HEK293 (cell line): ENCODE data around the gene MRPL39.

ENCODE experiments used
- HOXA7 ChIP-seq: sonication (generic); formaldehyde crosslinking; IDR thresholded peaks from 2 replicates; pipeline ENCODE4 v1.8.1; 2022; ENCODE audit warnings: missing genetic modification reagents, borderline replicate concordance
- KLF10 ChIP-seq: fragments of 450-650 bp; IDR thresholded peaks from 2 replicates; pipeline ENCODE4 v1.5.1; 2018; ENCODE audit warnings: missing biosample characterization, mild to moderate bottlenecking, missing genetic modification characterization
- OVOL3 ChIP-seq: fragments of 450-650 bp; formaldehyde crosslinking; IDR thresholded peaks from 2 replicates; pipeline ENCODE4 v1.5.1; 2016; ENCODE audit warnings: missing biosample characterization, missing genetic modification characterization
- SP2 ChIP-seq: fragments of 450-650 bp; formaldehyde crosslinking; IDR thresholded peaks from 2 replicates; pipeline ENCODE4 v1.5.1; 2016; ENCODE audit warnings: missing biosample characterization, missing genetic modification characterization
- SP7 ChIP-seq: fragments of 450-650 bp; formaldehyde crosslinking; IDR thresholded peaks from 2 replicates; pipeline ENCODE4 v1.5.1; 2016; ENCODE audit warnings: missing biosample characterization, missing genetic modification characterization
- ZBTB17 ChIP-seq: fragments of 450-650 bp; formaldehyde crosslinking; IDR thresholded peaks from 2 replicates; pipeline ENCODE4 v1.5.1; 2016; ENCODE audit warnings: missing biosample characterization, missing genetic modification characterization
- ZBTB8A ChIP-seq: fragments of 450-650 bp; formaldehyde crosslinking; IDR thresholded peaks from 2 replicates; pipeline ENCODE4 v1.5.1; 2016; ENCODE audit warnings: missing biosample characterization, missing genetic modification characterization
- ZFP69B ChIP-seq: fragments of 450-650 bp; formaldehyde crosslinking; IDR thresholded peaks from 2 replicates; pipeline ENCODE4 v1.5.1; 2016; ENCODE audit warnings: missing biosample characterization, missing genetic modification characterization
- ZNF10 ChIP-seq: fragments of 450-650 bp; formaldehyde crosslinking; IDR thresholded peaks from 2 replicates; pipeline ENCODE4 v1.5.1; 2017; ENCODE audit warnings: missing biosample characterization, missing genetic modification characterization
- ZNF140 ChIP-seq: fragments of 450-650 bp; formaldehyde crosslinking; IDR thresholded peaks from 2 replicates; pipeline ENCODE4 v1.5.1; 2016; ENCODE audit warnings: missing biosample characterization, missing genetic modification characterization
- ZNF146 ChIP-seq: fragments of 450-650 bp; formaldehyde crosslinking; IDR thresholded peaks from 2 replicates; pipeline ENCODE4 v1.5.1; 2016; ENCODE audit warnings: missing biosample characterization, missing genetic modification characterization
- ZNF155 ChIP-seq: fragments of 450-650 bp; formaldehyde crosslinking; IDR thresholded peaks from 2 replicates; pipeline ENCODE4 v1.5.1; 2016; ENCODE audit warnings: missing biosample characterization, missing genetic modification characterization
- ZNF175 ChIP-seq: fragments of 450-650 bp; formaldehyde crosslinking; IDR thresholded peaks from 2 replicates; pipeline ENCODE4 v1.5.1; 2016; ENCODE audit warnings: missing biosample characterization, missing genetic modification characterization
- ZNF2 ChIP-seq: fragments of 450-650 bp; formaldehyde crosslinking; IDR thresholded peaks from 2 replicates; pipeline ENCODE4 v1.5.1; 2016; ENCODE audit warnings: missing biosample characterization, missing genetic modification characterization
- ZNF324 ChIP-seq: fragments of 450-650 bp; formaldehyde crosslinking; IDR thresholded peaks from 2 replicates; pipeline ENCODE4 v1.5.1; 2016; ENCODE audit warnings: missing biosample characterization, missing genetic modification characterization
- ZNF350 ChIP-seq: fragments of 450-650 bp; formaldehyde crosslinking; IDR thresholded peaks from 2 replicates; pipeline ENCODE4 v1.5.0; 2017; ENCODE audit warnings: missing biosample characterization, mild to moderate bottlenecking, missing genetic modification characterization
- ZNF366 ChIP-seq: fragments of 450-650 bp; formaldehyde crosslinking; conservative IDR thresholded peaks from 2 replicates; pipeline ENCODE4 v1.5.1; 2016; ENCODE audit warnings: missing biosample characterization, missing genetic modification characterization
- ZNF626 ChIP-seq: fragments of 450-650 bp; sonication (Bioruptor Pico); formaldehyde crosslinking; IDR thresholded peaks from 2 replicates; pipeline ENCODE4 v1.5.1; 2018; ENCODE audit warnings: missing biosample characterization, missing genetic modification characterization, inconsistent platforms
- ZNF660 ChIP-seq: fragments of 450-650 bp; IDR thresholded peaks from 2 replicates; pipeline ENCODE4 v1.5.1; 2018; ENCODE audit warnings: missing biosample characterization, mild to moderate bottlenecking, missing genetic modification characterization
- ZNF664 ChIP-seq: fragments of 450-650 bp; formaldehyde crosslinking; IDR thresholded peaks from 2 replicates; pipeline ENCODE4 v1.5.1; 2016; ENCODE audit warnings: missing biosample characterization, missing genetic modification characterization
- ZNF747 ChIP-seq: fragments of 450-650 bp; formaldehyde crosslinking; IDR thresholded peaks from 2 replicates; pipeline ENCODE4 v1.5.1; 2016; ENCODE audit warnings: missing biosample characterization, missing genetic modification characterization
- ZNF785 ChIP-seq: fragments of 450-650 bp; formaldehyde crosslinking; IDR thresholded peaks from 2 replicates; pipeline ENCODE4 v1.5.1; 2016; ENCODE audit warnings: missing biosample characterization, missing genetic modification characterization
- ZSCAN30 ChIP-seq: fragments of 450-650 bp; IDR thresholded peaks from 2 replicates; pipeline ENCODE4 v1.5.1; 2018; ENCODE audit warnings: missing biosample characterization, mild to moderate bottlenecking, missing genetic modification characterization, moderate library complexity
- ZXDB ChIP-seq: fragments of 450-650 bp; formaldehyde crosslinking; IDR thresholded peaks from 2 replicates; pipeline ENCODE4 v1.5.1; 2016; ENCODE audit warnings: missing biosample characterization, missing genetic modification characterization
- TF ChIP-seq, protein P1 (sequence below): fragments of 450-650 bp; formaldehyde crosslinking; IDR thresholded peaks from 2 replicates; pipeline ENCODE4 v1.5.1; 2016; ENCODE audit warnings: missing biosample characterization, missing genetic modification characterization
- TF ChIP-seq, protein P2 (sequence below): fragments of 450-650 bp; formaldehyde crosslinking; IDR thresholded peaks from 2 replicates; pipeline ENCODE4 v1.5.0; 2017; ENCODE audit warnings: missing biosample characterization, missing genetic modification characterization, borderline replicate concordance
- TF ChIP-seq, protein P3 (sequence below): IDR thresholded peaks from 2 replicates; pipeline ENCODE4 v1.6.1; 2011; ENCODE audit warnings: mild to moderate bottlenecking, low read depth, low read length, borderline replicate concordance
- TF ChIP-seq, protein P4 (sequence below): fragments of 450-650 bp; formaldehyde crosslinking; IDR thresholded peaks from 2 replicates; pipeline ENCODE4 v1.5.1; 2016; ENCODE audit warnings: missing biosample characterization, missing genetic modification characterization
- TF ChIP-seq, protein P5 (sequence below): fragments of 450-650 bp; formaldehyde crosslinking; IDR thresholded peaks from 2 replicates; pipeline ENCODE4 v1.5.1; 2016; ENCODE audit warnings: missing biosample characterization, missing genetic modification characterization, low read depth

Gene MRPL39

DNA sequence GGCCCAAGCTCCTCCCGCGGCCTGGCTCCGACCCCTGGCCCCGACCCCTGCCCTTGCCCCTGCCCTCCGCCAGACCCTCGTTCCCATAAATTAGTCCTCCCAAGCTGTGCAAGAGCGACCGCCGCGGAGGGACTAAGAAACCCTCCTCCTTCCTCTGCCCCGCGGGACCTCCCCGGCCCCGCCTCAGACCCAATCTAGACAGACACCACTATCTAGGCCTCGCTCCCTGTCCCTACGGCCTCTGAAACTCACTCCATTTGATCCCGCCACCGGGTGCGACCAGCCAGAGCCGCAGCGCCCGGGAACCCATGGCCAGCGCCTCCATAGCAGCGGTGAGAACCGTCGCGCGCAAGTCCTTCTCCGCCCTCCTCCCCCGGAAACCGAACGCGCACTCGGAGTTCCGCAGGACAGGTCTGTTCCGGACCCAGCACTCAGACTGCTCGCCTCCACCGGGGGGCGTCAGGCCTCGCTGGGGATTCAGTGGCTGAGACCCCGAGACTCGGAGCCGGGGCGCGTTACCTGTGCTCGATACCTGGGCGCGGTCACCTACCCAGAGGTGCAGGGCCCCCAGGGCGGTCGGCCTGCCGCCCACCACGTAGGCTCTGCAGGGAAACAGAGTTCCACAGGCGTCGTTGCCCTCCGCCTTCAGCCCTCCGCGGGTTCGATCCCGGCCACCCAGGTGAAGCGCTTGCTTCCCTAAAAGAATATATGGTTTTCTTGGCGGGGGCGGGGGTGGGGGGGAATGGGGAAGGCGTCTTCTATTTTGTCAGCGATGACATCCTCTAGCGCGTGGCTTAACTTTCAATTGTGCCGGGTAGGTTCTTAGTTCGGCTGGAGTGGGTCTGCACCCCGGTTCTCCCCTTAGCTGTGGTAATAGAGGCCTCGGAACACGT, at the start of gene MRPL39 (continued):
- no peak for TF ChIP-seq ZNF155
- TF ChIP-seq, protein P1, sequence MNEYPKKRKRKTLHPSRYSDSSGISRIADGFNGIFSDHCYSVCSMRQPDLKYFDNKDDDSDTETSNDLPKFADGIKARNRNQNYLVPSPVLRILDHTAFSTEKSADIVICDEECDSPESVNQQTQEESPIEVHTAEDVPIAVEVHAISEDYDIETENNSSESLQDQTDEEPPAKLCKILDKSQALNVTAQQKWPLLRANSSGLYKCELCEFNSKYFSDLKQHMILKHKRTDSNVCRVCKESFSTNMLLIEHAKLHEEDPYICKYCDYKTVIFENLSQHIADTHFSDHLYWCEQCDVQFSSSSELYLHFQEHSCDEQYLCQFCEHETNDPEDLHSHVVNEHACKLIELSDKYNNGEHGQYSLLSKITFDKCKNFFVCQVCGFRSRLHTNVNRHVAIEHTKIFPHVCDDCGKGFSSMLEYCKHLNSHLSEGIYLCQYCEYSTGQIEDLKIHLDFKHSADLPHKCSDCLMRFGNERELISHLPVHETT = peak; percentile 98
- no peak for TF ChIP-seq ZNF10
- peak; percentile 73 for TF ChIP-seq ZSCAN30 (tag by site-specific recombination)
- peak; percentile 95 for TF ChIP-seq SP7 (tag by site-specific recombination)
- peak; percentile 96 for TF ChIP-seq ZNF660
- TF ChIP-seq, protein P2, sequence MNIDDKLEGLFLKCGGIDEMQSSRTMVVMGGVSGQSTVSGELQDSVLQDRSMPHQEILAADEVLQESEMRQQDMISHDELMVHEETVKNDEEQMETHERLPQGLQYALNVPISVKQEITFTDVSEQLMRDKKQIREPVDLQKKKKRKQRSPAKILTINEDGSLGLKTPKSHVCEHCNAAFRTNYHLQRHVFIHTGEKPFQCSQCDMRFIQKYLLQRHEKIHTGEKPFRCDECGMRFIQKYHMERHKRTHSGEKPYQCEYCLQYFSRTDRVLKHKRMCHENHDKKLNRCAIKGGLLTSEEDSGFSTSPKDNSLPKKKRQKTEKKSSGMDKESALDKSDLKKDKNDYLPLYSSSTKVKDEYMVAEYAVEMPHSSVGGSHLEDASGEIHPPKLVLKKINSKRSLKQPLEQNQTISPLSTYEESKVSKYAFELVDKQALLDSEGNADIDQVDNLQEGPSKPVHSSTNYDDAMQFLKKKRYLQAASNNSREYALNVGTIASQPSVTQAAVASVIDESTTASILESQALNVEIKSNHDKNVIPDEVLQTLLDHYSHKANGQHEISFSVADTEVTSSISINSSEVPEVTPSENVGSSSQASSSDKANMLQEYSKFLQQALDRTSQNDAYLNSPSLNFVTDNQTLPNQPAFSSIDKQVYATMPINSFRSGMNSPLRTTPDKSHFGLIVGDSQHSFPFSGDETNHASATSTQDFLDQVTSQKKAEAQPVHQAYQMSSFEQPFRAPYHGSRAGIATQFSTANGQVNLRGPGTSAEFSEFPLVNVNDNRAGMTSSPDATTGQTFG (tag by site-specific recombination) = no peak
- TF ChIP-seq ZNF175 (tag by site-specific recombination) = no peak
- peak; percentile 55; the same call in 1 of the 2 replicates for TF ChIP-seq ZNF146
- TF ChIP-seq ZNF140 = no peak
- peak; percentile 87 for TF ChIP-seq ZBTB8A (tag by site-specific recombination)
- TF ChIP-seq ZXDB = peak; percentile 92
- no peak for TF ChIP-seq ZNF350 (tag by site-specific recombination)
- TF ChIP-seq HOXA7 = no peak
- TF ChIP-seq ZNF747 = no peak
- peak; percentile 99 for TF ChIP-seq ZNF324 (tag by site-specific recombination)
- TF ChIP-seq SP2 = peak; percentile 68
- TF ChIP-seq, protein P3, sequence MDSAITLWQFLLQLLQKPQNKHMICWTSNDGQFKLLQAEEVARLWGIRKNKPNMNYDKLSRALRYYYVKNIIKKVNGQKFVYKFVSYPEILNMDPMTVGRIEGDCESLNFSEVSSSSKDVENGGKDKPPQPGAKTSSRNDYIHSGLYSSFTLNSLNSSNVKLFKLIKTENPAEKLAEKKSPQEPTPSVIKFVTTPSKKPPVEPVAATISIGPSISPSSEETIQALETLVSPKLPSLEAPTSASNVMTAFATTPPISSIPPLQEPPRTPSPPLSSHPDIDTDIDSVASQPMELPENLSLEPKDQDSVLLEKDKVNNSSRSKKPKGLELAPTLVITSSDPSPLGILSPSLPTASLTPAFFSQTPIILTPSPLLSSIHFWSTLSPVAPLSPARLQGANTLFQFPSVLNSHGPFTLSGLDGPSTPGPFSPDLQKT = no peak
- peak; percentile 45; the same call in 1 of the 2 replicates for TF ChIP-seq KLF10 (tag by site-specific recombination)
- TF ChIP-seq OVOL3 = peak; percentile 58; the same call in 1 of the 2 replicates
- TF ChIP-seq ZNF664 (tag by site-specific recombination) = peak; percentile 62; the same call in 1 of the 2 replicates
- TF ChIP-seq ZFP69B = peak; percentile 67
- TF ChIP-seq ZNF785 (tag by site-specific recombination) = no peak
- TF ChIP-seq ZNF626 (tag by site-specific recombination) = no peak
- TF ChIP-seq ZNF366 = no peak
- TF ChIP-seq, protein P4, sequence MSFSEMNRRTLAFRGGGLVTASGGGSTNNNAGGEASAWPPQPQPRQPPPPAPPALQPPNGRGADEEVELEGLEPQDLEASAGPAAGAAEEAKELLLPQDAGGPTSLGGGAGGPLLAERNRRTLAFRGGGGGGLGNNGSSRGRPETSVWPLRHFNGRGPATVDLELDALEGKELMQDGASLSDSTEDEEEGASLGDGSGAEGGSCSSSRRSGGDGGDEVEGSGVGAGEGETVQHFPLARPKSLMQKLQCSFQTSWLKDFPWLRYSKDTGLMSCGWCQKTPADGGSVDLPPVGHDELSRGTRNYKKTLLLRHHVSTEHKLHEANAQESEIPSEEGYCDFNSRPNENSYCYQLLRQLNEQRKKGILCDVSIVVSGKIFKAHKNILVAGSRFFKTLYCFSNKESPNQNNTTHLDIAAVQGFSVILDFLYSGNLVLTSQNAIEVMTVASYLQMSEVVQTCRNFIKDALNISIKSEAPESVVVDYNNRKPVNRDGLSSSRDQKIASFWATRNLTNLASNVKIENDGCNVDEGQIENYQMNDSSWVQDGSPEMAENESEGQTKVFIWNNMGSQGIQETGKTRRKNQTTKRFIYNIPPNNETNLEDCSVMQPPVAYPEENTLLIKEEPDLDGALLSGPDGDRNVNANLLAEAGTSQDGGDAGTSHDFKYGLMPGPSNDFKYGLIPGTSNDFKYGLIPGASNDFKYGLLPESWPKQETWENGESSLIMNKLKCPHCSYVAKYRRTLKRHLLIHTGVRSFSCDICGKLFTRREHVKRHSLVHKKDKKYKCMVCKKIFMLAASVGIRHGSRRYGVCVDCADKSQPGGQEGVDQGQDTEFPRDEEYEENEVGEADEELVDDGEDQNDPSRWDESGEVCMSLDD = peak; percentile 94
- TF ChIP-seq, protein P5, sequence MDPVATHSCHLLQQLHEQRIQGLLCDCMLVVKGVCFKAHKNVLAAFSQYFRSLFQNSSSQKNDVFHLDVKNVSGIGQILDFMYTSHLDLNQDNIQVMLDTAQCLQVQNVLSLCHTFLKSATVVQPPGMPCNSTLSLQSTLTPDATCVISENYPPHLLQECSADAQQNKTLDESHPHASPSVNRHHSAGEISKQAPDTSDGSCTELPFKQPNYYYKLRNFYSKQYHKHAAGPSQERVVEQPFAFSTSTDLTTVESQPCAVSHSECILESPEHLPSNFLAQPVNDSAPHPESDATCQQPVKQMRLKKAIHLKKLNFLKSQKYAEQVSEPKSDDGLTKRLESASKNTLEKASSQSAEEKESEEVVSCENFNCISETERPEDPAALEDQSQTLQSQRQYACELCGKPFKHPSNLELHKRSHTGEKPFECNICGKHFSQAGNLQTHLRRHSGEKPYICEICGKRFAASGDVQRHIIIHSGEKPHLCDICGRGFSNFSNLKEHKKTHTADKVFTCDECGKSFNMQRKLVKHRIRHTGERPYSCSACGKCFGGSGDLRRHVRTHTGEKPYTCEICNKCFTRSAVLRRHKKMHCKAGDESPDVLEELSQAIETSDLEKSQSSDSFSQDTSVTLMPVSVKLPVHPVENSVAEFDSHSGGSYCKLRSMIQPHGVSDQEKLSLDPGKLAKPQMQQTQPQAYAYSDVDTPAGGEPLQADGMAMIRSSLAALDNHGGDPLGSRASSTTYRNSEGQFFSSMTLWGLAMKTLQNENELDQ (tag by site-specific recombination) = no peak
- peak; percentile 98 for TF ChIP-seq ZBTB17 (tag by site-specific recombination)
- TF ChIP-seq ZNF2 = peak; percentile 93
